Esophagus (tissue), 2 donors: ENCODE data around the gene RGP1. TPM values are rescaled to one million over a fixed set of nuclear protein-coding genes. Genes with fewer than 3 reads are reported as not detected.

Experiments used
- H3K27ac ChIP-seq, 2 donors: one replicate each; pipeline ENCODE4 v1.5.1; 2013; ENCODE audit warnings: low read depth in 2 of 2, mild to moderate bottlenecking in 2 of 2, inconsistent platforms in 1 of 2, low read length in 1 of 2, moderate library complexity in 1 of 2
- H3K27me3 ChIP-seq, 2 donors: one replicate each; pipeline ENCODE4 v1.6.1; 2013; ENCODE audit warnings: low read length in 2 of 2, control low read depth in 1 of 2, mild to moderate bottlenecking in 1 of 2; ENCODE audit not compliant: insufficient read depth in 2 of 2, control insufficient read depth in 1 of 2
- H3K36me3 ChIP-seq, 2 donors: one replicate each; pipeline ENCODE4 v1.6.1; 2013; ENCODE audit warnings: low read length in 1 of 2; ENCODE audit not compliant: control insufficient read depth in 2 of 2, insufficient read depth in 2 of 2
- H3K4me1 ChIP-seq, 2 donors: one replicate each; pipeline ENCODE4 v1.6.1; 2013; ENCODE audit warnings: low read length in 1 of 2; ENCODE audit not compliant: control insufficient read depth in 2 of 2, insufficient read depth in 2 of 2
- H3K4me3 ChIP-seq, 2 donors: one replicate each; pipeline ENCODE4 v1.5.1; 2013; ENCODE audit warnings: low read length in 2 of 2, mild to moderate bottlenecking in 2 of 2, low read depth in 1 of 2, moderate library complexity in 1 of 2
- H3K9me3 ChIP-seq, 2 donors: one replicate each; pipeline ENCODE4 v1.6.1; 2013; ENCODE audit warnings: mild to moderate bottlenecking in 2 of 2, low read depth in 1 of 2, low read length in 1 of 2, moderate library complexity in 1 of 2; ENCODE audit not compliant: control insufficient read depth in 2 of 2, insufficient read depth in 1 of 2
- WGBS, 2 donors: extraction: QIAGEN DNeasy Blood & Tissue Kit; methylation state at CpG; one replicate each; pipeline ENCODE4 v1.1.7; 2013; 5-methylcytosine and 5-hydroxymethylcytosine counted together
- polyA plus RNA-seq, 2 donors: library from polyadenylated mRNA; stranded (reverse); fragments of 200-250 nt; gene quantifications; one replicate each; pipeline ENCODE4 v1.2.3, GENCODE V29; 2013
- donor health status: healthy with polysubstance abuse.
- donor health status: Bipolar disorder and iron deficiency.

Gene RGP1
- polyA plus RNA-seq, 2 donors: 5.3 to 6.3 TPM

- 86 to 88% methylated on average over 7 of the region's 7 CpGs for WGBS, 2 donors
- no peaks in the 10 kb centered on the region for H3K9me3 ChIP-seq
- H3K27ac ChIP-seq: no peak overlapping the region
- no peaks in the 10 kb centered on the region for H3K27me3 ChIP-seq
- H3K4me1 ChIP-seq: no peaks in the 10 kb centered on the region
- H3K36me3 ChIP-seq: peaks cover 26 to 61% of the 10 kb centered on the region in 2 donors
- H3K4me3 ChIP-seq: no peak overlapping the region
These were observed 10.2 kb upstream of the RGP1 start for GRCh38 chr9:35738924-35739323.

DNA sequence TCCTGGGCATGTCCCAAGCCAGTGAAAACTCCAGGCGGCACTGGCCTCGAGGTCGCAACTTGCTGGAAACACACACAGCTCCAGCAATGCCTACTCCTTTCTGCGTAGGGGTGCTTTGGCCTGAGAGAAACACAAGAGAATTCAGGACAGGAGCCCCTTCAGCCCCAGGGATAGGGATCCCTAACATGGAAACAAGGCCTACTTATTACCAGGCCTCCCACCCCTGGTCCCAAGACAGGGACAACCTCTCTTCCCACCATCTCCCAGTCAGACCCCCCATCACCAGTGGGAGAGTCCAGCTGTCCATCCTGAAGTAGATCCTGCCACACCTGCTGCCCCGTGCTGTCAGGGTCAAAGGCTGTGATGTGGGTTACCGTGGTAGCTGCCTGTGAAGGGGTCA, 8.8 kb upstream of the RGP1 start:
- H3K4me1 ChIP-seq: no peaks in the 10 kb centered on the region
- no peak overlapping the region for H3K27ac ChIP-seq
- peaks cover 26 to 69% of the 10 kb centered on the region in 2 donors for H3K36me3 ChIP-seq
- H3K4me3 ChIP-seq: no peak overlapping the region
- no peaks in the 10 kb centered on the region for H3K9me3 ChIP-seq
- WGBS, 2 donors: 90 to 91% methylated on average over 6 of the region's 6 CpGs
- no peaks in the 10 kb centered on the region for H3K27me3 ChIP-seq

DNA sequence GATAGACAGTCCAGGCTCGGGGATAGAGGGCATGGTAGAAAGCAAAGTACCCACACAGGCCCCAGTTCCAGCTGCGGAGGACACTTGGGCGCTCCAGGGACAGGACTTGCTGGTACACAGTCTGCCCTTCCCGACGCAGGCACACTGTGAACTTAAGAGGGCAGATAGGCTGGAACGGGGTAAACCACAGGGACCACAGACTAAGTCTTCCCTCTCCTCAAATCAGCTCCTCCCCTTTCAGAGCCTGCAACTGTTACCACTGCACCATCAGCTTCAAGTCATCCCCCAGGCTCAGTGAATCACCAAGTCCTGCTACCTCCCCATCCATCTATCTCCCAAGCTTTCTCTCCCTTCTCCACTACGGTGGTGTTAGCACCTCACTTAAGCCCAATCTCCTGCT, 7.3 kb upstream of the RGP1 start:
- Histone ChIP-seq H3K27me3 (no peaks in the 10 kb centered on the region), H3K27ac (no peak overlapping the region), H3K9me3 (no peaks in the 10 kb centered on the region), H3K4me3 (no peak overlapping the region), H3K36me3 (peaks cover 22 to 61% of the 10 kb centered on the region in 2 donors), H3K4me1 (peaks cover 0 to under 1% of the 10 kb centered on the region in 2 donors)
- WGBS, 2 donors: 82 to 83% methylated on average over 7 of the region's 7 CpGs

GRCh38 chr9:35743452-35743851, 5.6 kb upstream of the RGP1 start:
- peaks cover 17 to 45% of the 10 kb centered on the region in 2 donors for H3K36me3 ChIP-seq
- H3K27me3 ChIP-seq: no peaks in the 10 kb centered on the region
- 59 to 67% methylated on average over 2 of the region's 2 CpGs for WGBS, 2 donors
- H3K27ac ChIP-seq: no peak overlapping the region
- no peaks in the 10 kb centered on the region for H3K9me3 ChIP-seq
- no peak overlapping the region for H3K4me3 ChIP-seq
- H3K4me1 ChIP-seq: peaks cover 2 to 3% of the 10 kb centered on the region in 2 donors

DNA sequence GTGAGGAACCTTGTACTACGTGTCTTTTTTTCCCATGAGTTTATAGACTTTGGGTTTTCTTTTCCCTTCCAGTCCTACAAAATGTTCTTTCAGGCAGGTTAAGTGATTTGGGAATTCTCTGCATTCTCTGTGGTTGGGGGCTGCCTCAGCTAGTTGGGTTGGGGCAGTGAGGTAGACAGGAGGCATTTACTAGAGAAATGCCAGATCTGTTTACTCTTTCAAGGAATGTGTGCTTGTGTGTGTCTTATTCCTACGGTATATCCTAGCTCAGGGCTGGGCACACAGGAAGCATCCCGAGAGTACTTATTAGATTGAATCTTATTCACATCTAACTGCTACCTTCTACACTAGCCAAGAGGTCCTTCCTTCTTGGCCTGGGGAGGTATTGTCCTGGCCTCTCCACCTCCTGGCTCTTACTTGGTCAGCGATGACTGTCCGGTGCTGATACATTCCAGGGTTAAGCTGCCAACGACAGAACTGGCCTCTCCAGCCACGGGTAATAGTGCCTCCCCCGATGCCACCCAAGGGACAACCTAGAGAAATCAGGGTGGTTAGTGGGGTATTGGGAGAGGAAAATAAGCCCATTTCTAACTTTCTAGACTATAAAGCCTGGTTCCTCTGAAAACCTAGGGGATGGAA, 5.1 kb upstream of the RGP1 start:
- no peak overlapping the region for H3K4me3 ChIP-seq
- peaks cover 2 to 3% of the 10 kb centered on the region in 2 donors for H3K4me1 ChIP-seq
- WGBS, 2 donors: 86 to 89% methylated on average over 8 of the region's 8 CpGs
- H3K27ac ChIP-seq: no peak overlapping the region
- no peaks in the 10 kb centered on the region for H3K27me3 ChIP-seq
- peaks cover 13 to 40% of the 10 kb centered on the region in 2 donors for H3K36me3 ChIP-seq
- H3K9me3 ChIP-seq: no peaks in the 10 kb centered on the region

- Histone ChIP-seq H3K4me3 (no peak overlapping the region), H3K36me3 (peaks cover 6 to 25% of the 10 kb centered on the region in 2 donors), H3K4me1 (peaks cover 2 to 5% of the 10 kb centered on the region in 2 donors), H3K27ac (no peak overlapping the region), H3K27me3 (no peaks in the 10 kb centered on the region), H3K9me3 (no peaks in the 10 kb centered on the region)
- WGBS, 2 donors: 56 to 61% methylated on average over 1 of the region's 1 CpG
These were observed 3.5 kb upstream of the RGP1 start for GRCh38 chr9:35745569-35745968.

- Histone ChIP-seq H3K27me3 (no peaks in the 10 kb centered on the region), H3K4me3 (peak overlapping the region in 1 of 2 donors; percentile 81), H3K27ac (no peak overlapping the region), H3K4me1 (peaks cover 2 to 5% of the 10 kb centered on the region in 2 donors), H3K36me3 (peaks cover 6 to 26% of the 10 kb centered on the region in 2 donors), H3K9me3 (no peaks in the 10 kb centered on the region)
- 33 to 37% methylated on average over 3 of the region's 3 CpGs for WGBS, 2 donors
These were observed 2.5 kb upstream of the RGP1 start for GRCh38 chr9:35746583-35746982.

DNA sequence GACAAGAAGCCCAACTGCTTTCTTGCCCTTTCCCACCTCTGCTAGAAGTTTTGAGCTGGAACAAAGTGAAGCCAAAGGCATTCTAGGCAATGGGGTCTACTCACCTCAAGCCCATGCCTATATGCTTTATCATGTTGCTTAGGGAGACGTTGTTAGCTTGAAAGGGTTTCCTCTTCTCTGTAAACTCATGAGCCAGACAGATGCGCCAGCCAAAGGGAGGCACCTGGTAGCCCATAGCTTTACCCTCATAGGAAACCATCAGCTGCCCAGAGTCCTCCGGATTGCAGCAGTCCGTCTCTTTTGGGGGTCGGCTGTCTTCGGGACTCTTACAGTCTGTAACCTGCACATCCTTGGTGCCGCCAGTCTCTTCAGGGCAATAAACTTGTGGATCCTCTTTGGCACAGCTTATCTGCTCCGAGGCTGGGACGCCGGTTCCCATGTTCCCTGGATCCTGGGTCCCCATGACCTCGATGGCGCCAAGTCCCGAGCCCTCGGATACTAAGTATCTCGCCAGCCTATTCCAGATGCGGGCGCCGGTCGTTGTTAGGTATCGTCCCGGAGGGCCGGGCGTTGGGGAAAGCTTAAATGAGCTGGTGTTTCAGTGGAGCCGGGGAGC, 737 bp upstream of the RGP1 start:
- Histone ChIP-seq H3K9me3 (no peaks in the 10 kb centered on the region), H3K4me3 (peak overlapping the region; percentile 81 to 96), H3K36me3 (peaks cover 8 to 32% of the 10 kb centered on the region in 2 donors), H3K27ac (peak overlapping the region; percentile 86 to 93), H3K27me3 (no peaks in the 10 kb centered on the region), H3K4me1 (peaks cover 2 to 5% of the 10 kb centered on the region in 2 donors)
- 0 to 1% methylated on average over 24 of the region's 24 CpGs for WGBS, 2 donors

- H3K36me3 ChIP-seq: peaks cover 12 to 32% of the 10 kb centered on the region in 2 donors
- no peaks in the 10 kb centered on the region for H3K27me3 ChIP-seq
- H3K4me1 ChIP-seq: peaks cover 2 to 5% of the 10 kb centered on the region in 2 donors
- peak overlapping the region; percentile 81 to 96 for H3K4me3 ChIP-seq
- H3K27ac ChIP-seq: peak overlapping the region; percentile 86 to 93
- no peaks in the 10 kb centered on the region for H3K9me3 ChIP-seq
- WGBS, 2 donors: 3 to 4% methylated on average over 17 to 19 of the region's 19 CpGs
These were observed 598 bp downstream of the RGP1 start for GRCh38 chr9:35749515-35750255.
